A673 (cell line): Measurements from ENCODE around the gene ASB13. TPM values are rescaled to one million over a fixed set of nuclear protein-coding genes. Genes with fewer than 3 reads are reported as not detected.

Experiments used
- BruUV-seq: library from RNA; stranded (reverse); fragments of 400-500 nt; replicated peaks from 2 replicates; lab custom pipeline; 2021; lab: Mats Ljungman, UMichigan
- CTCF ChIA-PET: fragments of 300-600 bp; sonication (Branson Sonifier 250); formaldehyde crosslinking; loops from one replicate; lab custom pipeline; 2022; ENCODE audit warnings: antibody characterized with exemption; lab: Charles Lee
- POLR2A ChIA-PET: fragments of 300-600 bp; sonication (Branson Sonifier 250); formaldehyde crosslinking; loops from one replicate; lab custom pipeline; 2022; ENCODE audit warnings: antibody characterized with exemption; ENCODE audit not compliant: low non-redundant PET; lab: Charles Lee
- DNase-seq: peaks from one replicate; pipeline ENCODE4 v3.0.0-alpha.2; 2015; ENCODE audit warnings: low spot score
- H3K27ac ChIP-seq: fragments of 200-600 bp; sonication (generic); 2 replicates; pipeline ENCODE4 v1.5.1; 2016; ENCODE audit warnings: mixed run types, low read depth, mild to moderate bottlenecking, mixed read lengths, antibody characterized with exemption, low read length; ENCODE audit not compliant: poor library complexity, severe bottlenecking
- H3K27me3 ChIP-seq: fragments of 200-600 bp; sonication (generic); replicated peaks from 2 replicates; pipeline ENCODE4 v1.6.1; 2017; ENCODE audit warnings: mixed run types, low read depth, mild to moderate bottlenecking, mixed read lengths, antibody characterized with exemption, low read length; ENCODE audit not compliant: insufficient read depth, poor library complexity
- H3K36me3 ChIP-seq: fragments of 200-600 bp; sonication (generic); 2 replicates; pipeline ENCODE4 v1.6.1; 2016; ENCODE audit warnings: mixed run types, mild to moderate bottlenecking, mixed read lengths, antibody characterized with exemption, low read length; ENCODE audit not compliant: insufficient read depth, poor library complexity, severe bottlenecking
- H3K4me1 ChIP-seq: fragments of 200-600 bp; sonication (generic); 2 replicates; pipeline ENCODE4 v1.6.1; 2017; ENCODE audit warnings: mixed run types, mild to moderate bottlenecking, mixed read lengths, antibody characterized with exemption, low read length; ENCODE audit not compliant: insufficient read depth, poor library complexity, severe bottlenecking
- H3K4me3 ChIP-seq: fragments of 200-600 bp; sonication (generic); 2 replicates; pipeline ENCODE4 v1.5.1; 2016; ENCODE audit warnings: low read depth, mixed run types, mild to moderate bottlenecking, mixed read lengths, low read length; ENCODE audit not compliant: poor library complexity, severe bottlenecking
- H3K9me3 ChIP-seq: fragments of 200-600 bp; sonication (generic); 2 replicates; pipeline ENCODE4 v1.6.1; 2016; ENCODE audit warnings: mixed run types, low read depth, mild to moderate bottlenecking, mixed read lengths, antibody characterized with exemption, low read length; ENCODE audit not compliant: poor library complexity, severe bottlenecking
- CTCF ChIP-seq: fragments of 300-800, 200-600 bp; sonication (generic); conservative IDR thresholded peaks from 2 replicates; pipeline ENCODE4 v1.5.1; 2017; ENCODE audit warnings: low read depth, mild to moderate bottlenecking, antibody characterized with exemption, low read length, moderate library complexity, mixed read lengths
- EZH2 ChIP-seq: fragments of 200-600 bp; sonication (generic); IDR thresholded peaks from 2 replicates; pipeline ENCODE4 v1.6.1; 2017; ENCODE audit warnings: borderline replicate concordance, low read depth, mild to moderate bottlenecking, mixed read lengths, antibody characterized with exemption, low read length; ENCODE audit not compliant: poor library complexity, severe bottlenecking
- intact Hi-C: fragments of 100-400 bp; cut with micrococcal nuclease; formaldehyde crosslinking; loops from one replicate; pipeline ENCODE4 v1.10.0; 2022; ENCODE audit not compliant: unreplicated experiment
- total RNA-seq: library from RNA; stranded (reverse); gene quantifications from 2 replicates; pipeline ENCODE4 v1.2.3, GENCODE V29; 2021

ASB13 gene
- total RNA-seq, 1 experiment from 2014 or later: 11.9 TPM

GRCh38 chr10:5604236-5604925, 62.0 kb downstream of the ASB13 start:
- POLR2A ChIA-PET: interaction anchor here (0.6 kb wide), 1 partner anchor 153 kb away, joined by 11 read pairs; no protein-coding TSS in a partner anchor
- no peak overlapping the region for H3K27ac ChIP-seq
- CTCF ChIA-PET: interaction anchor here (0.6 to 0.7 kb wide), 2 partner anchors 1022 to 1444 kb away, joined by 3 to 4 read pairs; no protein-coding TSS in a partner anchor
- H3K27me3 ChIP-seq: no peaks in the 10 kb centered on the region
- no peaks in the 10 kb centered on the region for H3K4me1 ChIP-seq
- DNase-seq: no peak
- TF ChIP-seq CTCF (no peak), EZH2 (no peak)
- H3K9me3 ChIP-seq: no peaks in the 10 kb centered on the region
- intact Hi-C loops: loop anchor here (10.0 kb wide), 1 partner anchor 560 kb away; no protein-coding TSS in a partner anchor
- H3K4me3 ChIP-seq: no peak overlapping the region
- H3K36me3 ChIP-seq: no peaks in the 10 kb centered on the region
- no TSS peak for BruUV-seq

- ChIA-PET CTCF (no interaction called here), POLR2A (no interaction called here)
- intact Hi-C loops: loop anchor here (10.0 kb wide), 1 partner anchor 559 kb away; no protein-coding TSS in a partner anchor
- Histone ChIP-seq H3K27me3 (no peaks in the 10 kb centered on the region), H3K9me3 (no peaks in the 10 kb centered on the region), H3K27ac (no peak overlapping the region), H3K4me3 (no peak overlapping the region), H3K4me1 (no peaks in the 10 kb centered on the region), H3K36me3 (no peaks in the 10 kb centered on the region)
- no peak for DNase-seq
- BruUV-seq: no TSS peak
- TF ChIP-seq EZH2 (no peak), CTCF (no peak)
These were observed 62.6 kb downstream of the ASB13 start for GRCh38 chr10:5603848-5604170.

- H3K9me3 ChIP-seq: no peaks in the 10 kb centered on the region
- H3K27ac ChIP-seq: no peak overlapping the region
- no TSS peak for BruUV-seq
- no peak overlapping the region for H3K4me3 ChIP-seq
- no peak for DNase-seq
- no peaks in the 10 kb centered on the region for H3K4me1 ChIP-seq
- H3K27me3 ChIP-seq: no peaks in the 10 kb centered on the region
- ChIA-PET CTCF (no interaction called here), POLR2A (no interaction called here)
- intact Hi-C loops: loop anchor here (10.0 kb wide), 1 partner anchor 558 kb away; no protein-coding TSS in a partner anchor
- H3K36me3 ChIP-seq: no peaks in the 10 kb centered on the region
- TF ChIP-seq CTCF (no peak), EZH2 (no peak)
These were observed 63.1 kb downstream of the ASB13 start for GRCh38 chr10:5603091-5603847.
